Thoracic aorta (tissue), 2 donors: ENCODE results near the gene ING4. TPM values are rescaled to one million over a fixed set of nuclear protein-coding genes. Genes with fewer than 3 reads are reported as not detected.
A peak's percentile ranks its signal among the peaks of the same experiment; 100 is the strongest.

Experiments used
- ATAC-seq: fragments of 150-250 bp; one replicate; pipeline ENCODE4 v1.8.0; 2017; ENCODE audit warnings: low read depth; ENCODE audit not compliant: insufficient number of reproducible peaks, low FRiP score
- DNase-seq: peaks from one replicate; pipeline ENCODE4 v3.0.0-alpha.2; 2020; ENCODE audit warnings: low spot score
- H3K27ac ChIP-seq, 2 donors: fragments of 200-600 bp; sonication (generic); 1 replicate in 1 of 2; 2 replicates in 1 of 2; pipeline ENCODE4 v1.5.1; 2016; ENCODE audit warnings: mild to moderate bottlenecking in 2 of 2, moderate library complexity in 2 of 2
- H3K27me3 ChIP-seq: fragments of 200-600 bp; sonication (generic); replicated peaks from 2 replicates; pipeline ENCODE4 v1.6.0; 2016; ENCODE audit warnings: mild to moderate bottlenecking; ENCODE audit not compliant: insufficient read depth
- H3K36me3 ChIP-seq: fragments of 200-600 bp; sonication (generic); one replicate; pipeline ENCODE4 v1.5.1; 2016
- H3K4me1 ChIP-seq, 2 donors: fragments of 200-600 bp; sonication (generic); 1 replicate in 1 of 2; 2 replicates in 1 of 2; pipeline versions ENCODE4 v1.5.1 to v1.6.0; 2016; ENCODE audit warnings: low read depth in 2 of 2, mild to moderate bottlenecking in 1 of 2; ENCODE audit not compliant: control insufficient read depth in 1 of 2
- H3K4me3 ChIP-seq: fragments of 200-600 bp; sonication (generic); 2 replicates; pipeline ENCODE4 v1.5.1; 2016; ENCODE audit warnings: mild to moderate bottlenecking
- H3K9me3 ChIP-seq: fragments of 200-600 bp; sonication (generic); 2 replicates; pipeline ENCODE4 v1.5.1; 2016
- CTCF ChIP-seq: fragments of 200-600 bp; sonication (generic); IDR thresholded peaks from one replicate; pipeline ENCODE4 v1.5.1; 2019; ENCODE audit warnings: antibody characterized with exemption
- total RNA-seq, 2 donors: library from RNA; depleted of rRNA; stranded (reverse); fragments of >200 nt; gene quantifications; one replicate each; pipeline versions ENCODE4 v1.1.0 to v1.2.3, GENCODE V29; 2016

ING4 gene
- total RNA-seq, 2 donors from 2014 or later = 21.8 to 36.9 TPM

GRCh38 chr12:6603095-6603567 is 59.8 kb downstream of the ING4 start:
- Histone ChIP-seq H3K27me3 (no peaks in the 10 kb centered on the region), H3K4me3 (peak overlapping the region; percentile 92), H3K9me3 (no peaks in the 10 kb centered on the region), H3K27ac (peak overlapping the region; percentile 51 to 93), H3K36me3 (peaks cover 41% of the 10 kb centered on the region), H3K4me1 (peaks cover 28 to 38% of the 10 kb centered on the region in 2 donors)
- TF ChIP-seq CTCF = no peak
- DNase-seq = peak; percentile 21
- ATAC-seq = no peak

GRCh38 chr12:6602526-6602925 is 60.4 kb downstream of the ING4 start:
- Histone ChIP-seq H3K27ac (peak overlapping the region; percentile 22 to 93), H3K36me3 (peaks cover 47% of the 10 kb centered on the region), H3K9me3 (no peaks in the 10 kb centered on the region), H3K4me1 (peaks cover 28 to 38% of the 10 kb centered on the region in 2 donors), H3K27me3 (no peaks in the 10 kb centered on the region), H3K4me3 (peak overlapping the region; percentile 92)
- DNase-seq (no peak), ATAC-seq (no peak)
- TF ChIP-seq CTCF = no peak

Other genes starting within 250 kb of the ING4 start
- 1 to 10 TPM; 1.6 to 4.7 TPM for gene CD27, start 218.2 kb downstream of the ING4 start, total RNA-seq
- 10 to 100 TPM; 23.7 to 37.5 TPM for gene TAPBPL, start 211.1 kb downstream of the ING4 start, total RNA-seq
- gene VAMP1, start 192.4 kb downstream of the ING4 start, total RNA-seq = 10 to 100 TPM; 24.4 to 29.9 TPM
- 10 to 100 TPM; 40.6 to 51.7 TPM for gene MRPL51, start 169.9 kb downstream of the ING4 start, total RNA-seq
- 10 to 100 TPM; 19.9 to 26.7 TPM for gene NCAPD2, start 169.0 kb downstream of the ING4 start, total RNA-seq
- gene GAPDH, start 128.6 kb downstream of the ING4 start, total RNA-seq = 1,000 to 10,000 TPM; 1,700 to 2,744 TPM
- 10 to 100 TPM; 36.2 to 68.6 TPM for gene IFFO1, start 107.1 kb downstream of the ING4 start, total RNA-seq
- gene NOP2, start 94.8 kb downstream of the ING4 start, total RNA-seq = 10 to 100 TPM; 41.2 to 83.0 TPM
- 100 to 1,000 TPM; 193 to 205 TPM for gene CHD4, start 55.7 kb downstream of the ING4 start, total RNA-seq
- gene LPAR5, start 27.2 kb downstream of the ING4 start, total RNA-seq = 1 to 10 TPM; 4.8 to 6.8 TPM
- 1 to 10 TPM; 5.1 to 9.1 TPM for gene ACRBP, start 15.7 kb downstream of the ING4 start, total RNA-seq
- gene ZNF384, start 26.3 kb upstream of the ING4 start, total RNA-seq = 10 to 100 TPM; 36.8 to 45.3 TPM
- gene PIANP, start 37.7 kb upstream of the ING4 start, total RNA-seq = 1 to 10 TPM; 3.1 to 4.2 TPM
- gene COPS7A, start 60.9 kb upstream of the ING4 start, total RNA-seq = 10 to 100 TPM; 69.9 to 78.2 TPM
- gene MLF2, start 90.0 kb upstream of the ING4 start, total RNA-seq = 100 to 1,000 TPM; 129 to 179 TPM
- 100 to 1,000 TPM; 168 to 186 TPM for gene PTMS, start 103.2 kb upstream of the ING4 start, total RNA-seq
- gene LAG3, start 109.4 kb upstream of the ING4 start, total RNA-seq = 1 to 10 TPM in 1 of 2 donors, under 1 TPM in 1; 0.95 to 1.5 TPM
- 10 to 100 TPM; 22.3 to 25.0 TPM for gene CD4, start 126.4 kb upstream of the ING4 start, total RNA-seq
- 1 to 10 TPM; 1.1 to 3.1 TPM for gene GPR162, start 158.7 kb upstream of the ING4 start, total RNA-seq
- gene P3H3, start 165.3 kb upstream of the ING4 start, total RNA-seq = 10 to 100 TPM; 66.1 to 77.7 TPM
- 10 to 100 TPM in 1 of 2 donors, 1 to 10 TPM in 1; 9.3 to 16.6 TPM for gene GNB3, start 177.8 kb upstream of the ING4 start, total RNA-seq
- 1 to 10 TPM; 1.8 to 1.9 TPM for gene CDCA3, start 188.2 kb upstream of the ING4 start, total RNA-seq
- gene USP5, start 189.0 kb upstream of the ING4 start, total RNA-seq = 10 to 100 TPM; 54.3 to 62.7 TPM
- gene TPI1, start 204.4 kb upstream of the ING4 start, total RNA-seq = 100 to 1,000 TPM; 287 to 322 TPM
- 10 to 100 TPM in 1 of 2 donors, 1 to 10 TPM in 1; 9.2 to 19.1 TPM for gene SPSB2, start 210.2 kb upstream of the ING4 start, total RNA-seq
- gene LRRC23, start 241.7 kb upstream of the ING4 start, total RNA-seq = 1 to 10 TPM; 8.5 TPM